Retinal pigment epithelial cell (primary cell): ENCODE measurements around the gene ADGRD2.
"Not testable (repeated sequence)": the region's sequence is repeated elsewhere in the genome, so short reads cannot be mapped to it uniquely, and the experiment has no call there.

Experiments
- DNase-seq: peaks from one replicate; pipeline ENCODE4 v3.0.0-alpha.2; 2010; ENCODE audit warnings: low read depth
- H3K4me3 ChIP-seq: 2 replicates; pipeline ENCODE4 v1.5.1; 2011; ENCODE audit warnings: mild to moderate bottlenecking, low read length, control low read depth, moderate library complexity
- TF ChIP-seq, protein P1 (sequence below): conservative IDR thresholded peaks from 2 replicates; pipeline ENCODE4 v1.5.1; 2011; ENCODE audit warnings: low read depth, low read length, control low read depth, inconsistent platforms

The ADGRD2 gene

DNA sequence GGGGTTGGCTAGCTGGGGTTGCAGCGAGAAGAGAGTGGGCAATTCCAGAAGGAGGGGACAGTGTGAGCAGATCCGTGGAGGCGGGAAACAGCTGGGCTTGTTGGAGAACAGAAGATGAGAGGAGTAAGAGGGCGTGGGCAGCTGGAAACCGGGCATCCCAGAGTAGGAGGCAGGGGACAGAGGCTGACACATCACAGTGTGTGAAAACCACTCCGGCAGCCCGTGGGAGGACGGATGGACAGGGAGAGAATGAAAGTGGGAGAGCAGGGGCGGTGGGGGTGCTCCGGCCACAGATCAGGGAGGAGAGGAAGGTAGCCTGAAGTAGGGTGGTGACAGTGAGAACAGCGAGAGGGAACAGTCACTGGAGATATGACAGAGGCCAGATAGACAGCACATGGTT lies 26.7 kb upstream of the ADGRD2 start:
- TF ChIP-seq, protein P1, sequence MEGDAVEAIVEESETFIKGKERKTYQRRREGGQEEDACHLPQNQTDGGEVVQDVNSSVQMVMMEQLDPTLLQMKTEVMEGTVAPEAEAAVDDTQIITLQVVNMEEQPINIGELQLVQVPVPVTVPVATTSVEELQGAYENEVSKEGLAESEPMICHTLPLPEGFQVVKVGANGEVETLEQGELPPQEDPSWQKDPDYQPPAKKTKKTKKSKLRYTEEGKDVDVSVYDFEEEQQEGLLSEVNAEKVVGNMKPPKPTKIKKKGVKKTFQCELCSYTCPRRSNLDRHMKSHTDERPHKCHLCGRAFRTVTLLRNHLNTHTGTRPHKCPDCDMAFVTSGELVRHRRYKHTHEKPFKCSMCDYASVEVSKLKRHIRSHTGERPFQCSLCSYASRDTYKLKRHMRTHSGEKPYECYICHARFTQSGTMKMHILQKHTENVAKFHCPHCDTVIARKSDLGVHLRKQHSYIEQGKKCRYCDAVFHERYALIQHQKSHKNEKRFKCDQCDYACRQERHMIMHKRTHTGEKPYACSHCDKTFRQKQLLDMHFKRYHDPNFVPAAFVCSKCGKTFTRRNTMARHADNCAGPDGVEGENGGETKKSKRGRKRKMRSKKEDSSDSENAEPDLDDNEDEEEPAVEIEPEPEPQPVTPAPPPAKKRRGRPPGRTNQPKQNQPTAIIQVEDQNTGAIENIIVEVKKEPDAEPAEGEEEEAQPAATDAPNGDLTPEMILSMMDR: no peak
- DNase-seq: no peak
- no peak overlapping the region for H3K4me3 ChIP-seq

DNA sequence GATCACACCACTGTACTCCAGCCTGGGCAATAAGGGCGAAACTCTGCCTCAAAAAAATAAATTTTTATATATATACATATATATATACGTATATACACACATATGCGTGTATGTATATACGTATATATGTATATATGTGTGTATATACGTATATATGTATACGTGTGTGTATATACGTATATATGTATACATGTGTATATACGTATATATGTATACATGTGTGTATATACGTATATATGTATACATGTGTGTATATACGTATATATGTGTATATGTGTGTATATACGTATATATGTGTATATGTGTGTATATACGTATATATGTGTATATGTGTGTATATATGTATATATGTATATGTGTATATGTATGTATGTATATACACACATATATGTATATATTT lies 24.5 kb upstream of the ADGRD2 start:
- not testable (repeated sequence) for H3K4me3 ChIP-seq, DNase-seq

DNA sequence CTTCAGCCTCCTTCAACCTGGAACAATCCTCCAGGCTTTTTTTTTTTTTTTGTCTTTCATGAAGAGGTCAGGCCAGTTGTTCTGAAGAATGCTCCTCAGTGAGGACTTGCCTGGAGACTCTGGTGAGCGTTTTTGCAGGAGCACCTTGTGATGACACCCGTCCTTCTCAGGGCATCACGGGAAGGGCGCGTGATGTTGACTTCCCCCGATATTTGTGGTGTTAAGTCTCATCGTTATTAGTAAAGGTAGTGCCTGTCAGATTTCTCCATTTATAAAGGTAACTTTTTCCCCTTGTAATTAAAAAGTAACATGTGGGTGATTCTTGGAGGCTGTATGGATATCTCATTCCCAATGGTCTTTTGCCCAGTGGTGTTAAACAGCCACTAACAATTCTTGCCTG lies 23.9 kb upstream of the ADGRD2 start:
- TF ChIP-seq, protein P1: no peak
- DNase-seq: no peak
- no peak overlapping the region for H3K4me3 ChIP-seq

DNA sequence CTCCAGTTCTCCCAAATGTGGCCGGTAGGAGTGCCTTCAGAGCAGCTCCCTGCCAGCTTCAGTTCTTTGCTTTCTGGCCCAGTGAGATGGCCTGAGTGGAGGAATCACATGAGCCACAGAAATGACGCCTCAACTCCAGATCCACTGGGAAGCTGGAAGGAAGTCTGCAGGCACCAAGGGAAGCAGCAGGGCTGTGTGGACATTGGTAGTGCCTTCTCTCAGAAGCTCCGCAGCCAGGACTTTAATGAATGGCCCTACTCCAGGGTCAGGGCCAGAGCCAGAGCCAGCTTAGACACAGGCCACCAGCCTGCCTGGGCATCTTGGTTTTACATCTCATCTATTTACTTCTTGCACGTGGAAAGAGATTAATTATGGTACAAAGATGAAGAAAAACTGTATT lies 23.0 kb upstream of the ADGRD2 start:
- TF ChIP-seq, protein P1: no peak
- H3K4me3 ChIP-seq: no peak overlapping the region
- no peak for DNase-seq

DNA sequence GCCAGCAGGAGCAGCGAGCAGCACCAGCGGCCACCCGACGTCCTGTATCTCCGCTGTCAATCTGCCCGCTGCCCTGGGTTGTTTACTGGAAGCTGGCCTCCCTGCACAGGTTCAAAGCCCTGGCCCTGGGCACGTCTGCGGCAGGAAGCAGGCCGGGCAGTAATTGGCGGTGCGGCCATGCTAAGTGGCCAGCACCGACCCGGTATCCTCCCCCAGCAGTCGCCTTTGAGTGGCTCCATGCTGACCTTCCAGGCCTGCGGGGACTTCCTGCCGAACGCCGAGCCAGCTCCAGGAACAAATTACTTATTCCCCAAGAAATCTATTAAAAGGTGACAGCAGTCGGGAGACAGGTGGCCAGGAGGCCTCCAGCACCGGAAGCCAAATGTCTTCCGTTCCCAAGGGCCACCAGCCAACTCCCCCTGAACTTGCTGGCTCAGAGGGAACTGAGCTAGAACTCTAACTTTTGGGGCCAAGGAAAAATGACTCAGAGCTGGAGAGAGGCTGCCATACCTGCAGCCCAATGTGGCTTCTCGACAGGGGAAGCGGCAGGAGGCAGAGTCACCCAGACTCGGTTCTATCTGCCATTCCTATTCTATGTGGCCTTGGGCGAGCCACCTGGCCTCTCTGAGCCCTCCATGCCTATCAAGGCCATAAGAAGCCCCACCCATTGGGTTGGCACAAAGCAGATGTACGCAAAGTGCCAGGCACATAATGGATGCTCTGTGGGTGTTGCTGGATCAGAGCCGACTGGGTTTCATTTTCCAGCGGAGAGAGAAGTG lies 21.3 kb upstream of the ADGRD2 start:
- TF ChIP-seq, protein P1: no peak
- H3K4me3 ChIP-seq: no peak overlapping the region
- DNase-seq: no peak

DNA sequence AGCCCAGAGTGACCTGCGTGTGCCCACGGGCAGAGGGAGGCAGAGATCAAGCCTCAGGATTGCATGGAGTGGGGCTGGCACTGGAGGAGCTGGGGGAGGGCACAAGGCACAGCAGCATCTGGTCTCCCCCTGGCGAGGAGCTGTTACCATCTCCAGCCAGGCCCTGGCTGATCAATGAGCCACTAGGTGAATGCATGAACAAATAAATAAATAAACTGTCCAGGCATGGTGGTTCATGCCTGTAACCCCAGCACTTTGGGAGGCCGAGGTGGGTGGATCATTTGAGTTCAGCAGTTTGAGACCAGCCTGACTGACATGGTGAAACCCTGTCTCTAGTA lies 20.8 kb upstream of the ADGRD2 start:
- no peak for DNase-seq
- TF ChIP-seq, protein P1: no peak

DNA sequence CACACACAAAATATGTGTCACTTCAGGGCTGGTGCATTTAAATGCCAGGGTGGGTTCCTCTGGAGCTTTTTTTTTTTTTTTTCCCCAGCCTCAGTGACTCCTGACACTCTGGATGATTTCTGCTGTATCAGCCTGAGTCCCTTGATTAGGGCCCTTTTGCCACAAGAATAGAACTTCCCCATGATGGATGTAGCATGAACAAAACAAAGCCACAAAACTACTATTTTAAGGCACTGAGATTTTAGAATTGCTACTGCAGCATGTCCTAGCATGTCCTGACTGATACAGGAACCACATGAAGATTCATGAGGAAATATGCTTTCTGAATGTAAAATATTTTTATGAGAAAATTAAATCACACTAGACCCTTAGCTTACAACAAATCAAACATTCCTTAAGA lies 13.9 kb upstream of the ADGRD2 start:
- TF ChIP-seq, protein P1: no peak
- H3K4me3 ChIP-seq: no peak overlapping the region
- no peak for DNase-seq

More for the DNA sequence above, 20.8 kb upstream of the ADGRD2 start:
- H3K4me3 ChIP-seq: no peak overlapping the region
